HEK293 (cell line): ENCODE data around the gene EGFR.

Source experiments
- CTCF ChIA-PET: fragments of 350-600 bp; formaldehyde crosslinking; extraction: SDS; loops from one replicate; lab custom pipeline; 2021; ENCODE audit warnings: antibody characterized with exemption; lab: Yijun Ruan, JAX
- POLR2A ChIA-PET: fragments of 300-600 bp; formaldehyde crosslinking; extraction: SDS; loops from one replicate; lab custom pipeline; 2020; ENCODE audit warnings: antibody characterized with exemption, inconsistent platforms; lab: Yijun Ruan, JAX
- H3K27ac ChIP-seq: fragments of 200-500 bp; sonication (Bioruptor generic); 2 replicates; pipeline ENCODE4 v1.5.1; 2014; ENCODE audit warnings: low read depth, low read length, control low read depth, inconsistent platforms; ENCODE audit errors: extremely low read depth
- H3K36me3 ChIP-seq, 2 experiments: fragments of 200-500 bp in 1 of 2; sonication (Bioruptor generic) in 1 of 2; 1 replicate in 1 of 2; 2 replicates in 1 of 2; pipeline ENCODE4 v1.5.1; 2014 to 2017; ENCODE audit warnings: inconsistent platforms in 2 of 2, low read length in 2 of 2; ENCODE audit not compliant: control insufficient read depth in 2 of 2, insufficient read depth in 1 of 2
- H3K4me1 ChIP-seq: fragments of 200-500 bp; sonication (Bioruptor generic); 2 replicates; pipeline ENCODE4 v1.5.1; 2014; ENCODE audit warnings: mild to moderate bottlenecking, low read length, inconsistent platforms; ENCODE audit not compliant: control insufficient read depth, insufficient read depth
- H3K4me3 ChIP-seq: 2 replicates; pipeline ENCODE4 v1.5.1; 2011; ENCODE audit warnings: low read depth, mild to moderate bottlenecking, control low read depth, low read length, moderate library complexity
- H3K9me3 ChIP-seq: fragments of 200-500 bp; sonication (Bioruptor generic); 2 replicates; pipeline ENCODE4 v1.5.1; 2014; ENCODE audit warnings: low read depth, low read length, inconsistent platforms; ENCODE audit not compliant: control insufficient read depth, insufficient read depth
- BCL11B ChIP-seq: fragments of 450-650 bp; formaldehyde crosslinking; IDR thresholded peaks from 2 replicates; pipeline ENCODE4 v1.5.1; 2016; ENCODE audit warnings: low read depth, missing biosample characterization, missing genetic modification characterization
- SP2 ChIP-seq: fragments of 450-650 bp; formaldehyde crosslinking; IDR thresholded peaks from 2 replicates; pipeline ENCODE4 v1.5.1; 2016; ENCODE audit warnings: missing biosample characterization, missing genetic modification characterization
- TRIM28 ChIP-seq: IDR thresholded peaks from 2 replicates; pipeline ENCODE4 v1.6.1; 2011; ENCODE audit warnings: low read length, control low read depth, borderline replicate concordance
- ZBTB8A ChIP-seq: fragments of 450-650 bp; formaldehyde crosslinking; IDR thresholded peaks from 2 replicates; pipeline ENCODE4 v1.5.1; 2016; ENCODE audit warnings: missing biosample characterization, missing genetic modification characterization
- ZFP41 ChIP-seq: fragments of 450-650 bp; formaldehyde crosslinking; IDR thresholded peaks from 2 replicates; pipeline ENCODE4 v1.5.1; 2016; ENCODE audit warnings: missing biosample characterization, missing genetic modification characterization, borderline replicate concordance
- ZNF239 ChIP-seq: fragments of 450-650 bp; formaldehyde crosslinking; IDR thresholded peaks from 2 replicates; pipeline ENCODE4 v1.5.1; 2016; ENCODE audit warnings: missing biosample characterization, missing genetic modification characterization
- ZNF37A ChIP-seq: fragments of 450-650 bp; IDR thresholded peaks from 2 replicates; pipeline ENCODE4 v1.5.1; 2018; ENCODE audit warnings: missing biosample characterization, missing genetic modification characterization
- ZNF473 ChIP-seq: fragments of 450-650 bp; formaldehyde crosslinking; IDR thresholded peaks from 2 replicates; pipeline ENCODE4 v1.5.1; 2017; ENCODE audit warnings: missing biosample characterization, missing genetic modification characterization
- ZNF555 ChIP-seq: fragments of 450-650 bp; formaldehyde crosslinking; conservative IDR thresholded peaks from 2 replicates; pipeline ENCODE4 v1.5.1; 2017; ENCODE audit warnings: missing biosample characterization, mild to moderate bottlenecking, missing genetic modification characterization, inconsistent platforms
- ZNF600 ChIP-seq: fragments of 450-650 bp; formaldehyde crosslinking; IDR thresholded peaks from 2 replicates; pipeline ENCODE4 v1.5.1; 2016; ENCODE audit warnings: missing biosample characterization, missing genetic modification characterization
- ZNF701 ChIP-seq: fragments of 450-650 bp; formaldehyde crosslinking; IDR thresholded peaks from 2 replicates; pipeline ENCODE4 v1.5.1; 2016; ENCODE audit warnings: missing biosample characterization, missing genetic modification characterization
- ZNF776 ChIP-seq: fragments of 450-650 bp; formaldehyde crosslinking; IDR thresholded peaks from 2 replicates; pipeline ENCODE4 v1.5.0; 2017; ENCODE audit warnings: missing biosample characterization, missing genetic modification characterization, borderline replicate concordance
- ZNF843 ChIP-seq: fragments of 450-650 bp; formaldehyde crosslinking; IDR thresholded peaks from 2 replicates; pipeline ENCODE4 v1.5.1; 2016; ENCODE audit warnings: missing biosample characterization, missing genetic modification characterization
- TF ChIP-seq, protein P1 (sequence below): sonication (generic); formaldehyde crosslinking; IDR thresholded peaks from 2 replicates; pipeline ENCODE4 v1.8.1; 2022; ENCODE audit warnings: mild to moderate bottlenecking, moderate library complexity, missing genetic modification reagents
- TF ChIP-seq, protein P2 (sequence below): fragments of 450-650 bp; formaldehyde crosslinking; IDR thresholded peaks from 2 replicates; pipeline ENCODE4 v1.5.1; 2017; ENCODE audit warnings: missing biosample characterization, missing genetic modification characterization

Gene EGFR

DNA sequence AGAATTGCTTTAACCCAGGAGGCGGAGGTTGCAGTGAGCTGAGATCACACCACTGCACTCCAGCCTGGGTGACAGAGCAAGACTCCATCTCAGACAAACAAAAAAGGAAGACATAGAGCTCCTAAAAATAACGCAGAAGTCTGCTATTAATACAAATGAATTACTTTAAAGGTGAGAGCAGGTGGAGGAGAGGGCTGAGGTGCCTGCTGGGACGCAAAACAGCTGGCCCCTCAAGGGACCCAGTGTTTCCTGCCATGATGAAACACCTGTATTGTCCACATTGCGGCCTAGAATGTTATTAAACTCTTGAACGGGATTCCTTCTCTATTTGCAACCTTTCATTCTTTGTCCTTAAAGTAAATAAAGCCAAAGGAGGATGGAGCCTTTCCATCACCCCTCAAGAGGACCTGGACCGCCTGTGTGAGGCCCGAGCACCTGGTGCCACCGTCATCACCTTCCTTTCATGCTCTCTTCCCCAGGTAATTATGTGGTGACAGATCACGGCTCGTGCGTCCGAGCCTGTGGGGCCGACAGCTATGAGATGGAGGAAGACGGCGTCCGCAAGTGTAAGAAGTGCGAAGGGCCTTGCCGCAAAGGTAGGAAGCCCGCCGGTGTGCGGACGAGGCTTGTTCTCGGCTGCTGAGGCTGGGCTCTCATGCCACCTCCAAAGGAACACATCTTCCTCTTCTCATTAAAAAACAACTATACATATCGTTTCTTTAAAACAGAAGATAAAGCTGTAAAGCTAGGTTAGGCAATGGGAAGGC is 136.7 kb downstream of the EGFR start:
- TF ChIP-seq, protein P1, sequence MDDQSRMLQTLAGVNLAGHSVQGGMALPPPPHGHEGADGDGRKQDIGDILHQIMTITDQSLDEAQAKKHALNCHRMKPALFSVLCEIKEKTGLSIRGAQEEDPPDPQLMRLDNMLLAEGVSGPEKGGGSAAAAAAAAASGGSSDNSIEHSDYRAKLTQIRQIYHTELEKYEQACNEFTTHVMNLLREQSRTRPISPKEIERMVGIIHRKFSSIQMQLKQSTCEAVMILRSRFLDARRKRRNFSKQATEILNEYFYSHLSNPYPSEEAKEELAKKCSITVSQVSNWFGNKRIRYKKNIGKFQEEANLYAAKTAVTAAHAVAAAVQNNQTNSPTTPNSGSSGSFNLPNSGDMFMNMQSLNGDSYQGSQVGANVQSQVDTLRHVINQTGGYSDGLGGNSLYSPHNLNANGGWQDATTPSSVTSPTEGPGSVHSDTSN, result no peak
- ChIA-PET CTCF (no interaction called here), POLR2A (no interaction called here)
- no peak overlapping the region for H3K27ac ChIP-seq
- H3K36me3 ChIP-seq, result peaks cover 0 to 13% of the 10 kb centered on the region in 2 experiments; a peak in 1 of 3 replicates
- no peaks in the 10 kb centered on the region for H3K4me1 ChIP-seq
- H3K9me3 ChIP-seq, result no peaks in the 10 kb centered on the region
- H3K4me3 ChIP-seq, result no peak overlapping the region

GRCh38 chr7:55156919-55157763 is 138.3 kb downstream of the EGFR start:
- H3K27ac ChIP-seq, result no peak overlapping the region
- no peaks in the 10 kb centered on the region for H3K9me3 ChIP-seq
- ChIA-PET POLR2A (no interaction called here), CTCF (no interaction called here)
- H3K4me1 ChIP-seq, result no peaks in the 10 kb centered on the region
- TF ChIP-seq, protein P2, sequence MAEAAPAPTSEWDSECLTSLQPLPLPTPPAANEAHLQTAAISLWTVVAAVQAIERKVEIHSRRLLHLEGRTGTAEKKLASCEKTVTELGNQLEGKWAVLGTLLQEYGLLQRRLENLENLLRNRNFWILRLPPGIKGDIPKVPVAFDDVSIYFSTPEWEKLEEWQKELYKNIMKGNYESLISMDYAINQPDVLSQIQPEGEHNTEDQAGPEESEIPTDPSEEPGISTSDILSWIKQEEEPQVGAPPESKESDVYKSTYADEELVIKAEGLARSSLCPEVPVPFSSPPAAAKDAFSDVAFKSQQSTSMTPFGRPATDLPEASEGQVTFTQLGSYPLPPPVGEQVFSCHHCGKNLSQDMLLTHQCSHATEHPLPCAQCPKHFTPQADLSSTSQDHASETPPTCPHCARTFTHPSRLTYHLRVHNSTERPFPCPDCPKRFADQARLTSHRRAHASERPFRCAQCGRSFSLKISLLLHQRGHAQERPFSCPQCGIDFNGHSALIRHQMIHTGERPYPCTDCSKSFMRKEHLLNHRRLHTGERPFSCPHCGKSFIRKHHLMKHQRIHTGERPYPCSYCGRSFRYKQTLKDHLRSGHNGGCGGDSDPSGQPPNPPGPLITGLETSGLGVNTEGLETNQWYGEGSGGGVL (tag by site-specific recombination), result no peak
- TF ChIP-seq ZBTB8A (tag by site-specific recombination) (no peak), TRIM28 (no peak), ZFP41 (tag by site-specific recombination) (no peak), ZNF776 (tag by site-specific recombination) (no peak), ZNF843 (no peak), SP2 (tag by site-specific recombination) (no peak), ZNF600 (tag by site-specific recombination) (no peak), ZNF37A (tag by site-specific recombination) (no peak), ZNF701 (tag by site-specific recombination) (no peak)
- no peak overlapping the region for H3K4me3 ChIP-seq
- peaks cover 0 to 13% of the 10 kb centered on the region in 2 experiments; a peak in 1 of 3 replicates for H3K36me3 ChIP-seq

DNA sequence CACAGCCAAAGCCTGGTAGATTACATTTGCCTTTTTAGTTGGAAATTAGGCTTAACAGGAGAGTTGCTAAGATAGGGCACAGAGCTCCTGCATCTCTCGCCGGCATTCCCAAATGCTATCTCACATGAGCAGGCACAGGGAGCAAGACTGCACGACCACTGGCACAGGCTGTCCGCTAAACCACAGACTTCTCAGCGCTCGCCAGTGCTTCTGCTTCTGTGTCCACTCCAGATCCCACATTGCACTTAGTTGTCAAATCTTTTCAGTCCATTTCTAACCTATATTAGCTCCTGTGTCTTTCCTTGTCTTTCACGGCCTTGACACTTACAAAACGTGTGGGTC is 138.9 kb downstream of the EGFR start:
- no peak overlapping the region for H3K4me3 ChIP-seq
- no peak for TF ChIP-seq ZNF239 (tag by site-specific recombination)
- no peak for TF ChIP-seq BCL11B (tag by site-specific recombination)
- TF ChIP-seq ZNF555, result no peak
- no peak for TF ChIP-seq ZNF473 (tag by site-specific recombination)
- TF ChIP-seq, protein P2 (tag by site-specific recombination), result no peak
- TF ChIP-seq, all 188 proteins: peak for 0
- Histone ChIP-seq H3K9me3 (no peaks in the 10 kb centered on the region), H3K36me3 (peaks cover 0 to 13% of the 10 kb centered on the region in 2 experiments; a peak in 1 of 3 replicates), H3K27ac (no peak overlapping the region), H3K4me1 (no peaks in the 10 kb centered on the region)
- ChIA-PET CTCF (no interaction called here), POLR2A (no interaction called here)
